OCI-LY3 (cell line): ENCODE measurements around the gene LCORL.

Source experiments
- CTCF ChIP-seq: fragments of 200-600, 300-600 bp; sonication (generic); IDR thresholded peaks from 2 replicates; pipeline ENCODE4 v1.5.1; 2014; ENCODE audit warnings: antibody characterized with exemption, low read length, low read depth
- EZH2phosphoT487 ChIP-seq: fragments of 200-600 bp; shearing (Covaris generic); IDR thresholded peaks from 2 replicates; pipeline ENCODE4 v1.6.1; 2018; ENCODE audit warnings: antibody characterized with exemption, mixed run types, low read depth

- TF ChIP-seq CTCF = no peak
- TF ChIP-seq EZH2phosphoT487 = no peak
Observed at GRCh38 chr4:17933126-17933525, 88.4 kb downstream of the LCORL start.
